HG03460 (cell line): ENCODE results near the gene CACNA1B.
"Not testable (repeated sequence)": the region's sequence is repeated elsewhere in the genome, so short reads cannot be mapped to it uniquely, and the experiment has no call there.

Source experiments
- ATAC-seq: cut with Tn5 transposase; IDR thresholded peaks from one replicate; pipeline ENCODE4 v1.9.1; 2021; ENCODE audit not compliant: unreplicated experiment

CACNA1B gene

DNA sequence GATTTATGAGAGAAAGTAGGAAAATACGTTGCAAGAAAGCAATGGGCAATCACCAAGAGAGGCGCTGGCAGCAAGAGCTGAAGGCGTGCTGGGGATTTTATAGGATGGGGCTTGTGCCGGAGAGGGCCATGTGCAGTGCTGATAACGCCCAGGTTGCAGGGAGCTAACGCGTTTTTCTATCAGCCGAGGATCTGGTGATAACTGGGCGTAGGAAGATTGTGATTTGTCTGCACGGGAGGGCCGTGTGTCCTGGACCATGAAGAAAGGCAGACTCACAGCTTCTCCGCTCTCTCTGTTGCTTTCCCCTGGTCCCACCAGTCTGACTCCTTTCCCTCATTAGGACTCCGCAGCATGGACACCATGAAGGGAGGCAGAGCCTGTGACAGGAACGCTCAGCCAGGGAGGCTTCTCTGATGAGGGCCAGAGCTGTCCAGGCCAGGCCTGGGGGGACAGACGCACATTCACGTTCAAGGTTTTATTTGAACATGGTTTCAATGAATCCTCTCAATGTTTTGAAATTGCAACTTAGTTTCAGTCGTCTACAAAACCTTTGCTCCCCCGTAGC, 11.9 kb upstream of the CACNA1B start:
- ATAC-seq: no peak

DNA sequence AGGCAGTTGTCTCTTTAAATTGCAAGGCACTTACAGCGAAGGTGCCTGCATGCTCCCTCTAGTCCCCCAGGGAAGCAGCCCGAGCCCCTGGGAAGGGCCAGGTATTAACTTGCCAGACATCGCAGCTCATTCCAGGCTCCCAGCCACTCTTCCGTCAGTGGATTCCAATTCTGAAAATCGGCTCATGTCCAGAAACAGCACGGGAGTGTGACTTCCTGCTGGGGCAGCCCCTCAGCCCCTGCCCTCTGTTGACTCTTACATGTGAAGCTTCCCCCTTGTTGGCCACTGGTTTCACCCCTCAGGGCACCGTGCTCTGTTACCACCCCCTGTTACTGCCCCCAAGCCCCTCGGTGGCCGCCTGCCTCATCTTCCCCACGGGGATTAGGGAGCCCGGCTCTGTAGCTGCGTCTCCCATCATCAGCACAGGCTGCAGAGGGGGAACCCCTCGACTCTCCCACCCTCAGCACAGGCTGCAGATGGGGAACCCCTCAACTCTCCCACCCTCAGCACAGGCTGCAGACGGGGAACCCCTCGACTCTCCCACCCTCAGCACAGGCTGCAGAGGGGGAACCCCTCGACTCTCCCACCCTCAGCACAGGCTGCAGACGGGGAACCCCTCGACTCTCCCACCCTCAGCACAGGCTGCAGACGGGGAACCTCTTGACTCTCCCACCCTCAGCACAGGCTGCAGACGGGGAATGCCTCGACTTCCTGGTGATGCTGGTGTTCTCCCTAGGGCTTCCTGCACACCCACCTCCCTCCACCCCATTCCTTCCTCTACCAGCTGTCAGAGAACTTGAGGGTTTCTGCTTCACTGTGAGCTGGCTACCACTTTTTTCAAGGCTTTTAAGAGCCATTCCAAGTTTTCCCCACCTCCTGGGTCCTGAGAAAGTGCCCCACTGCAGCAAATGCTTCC, 11.1 kb upstream of the CACNA1B start:
- no peak for ATAC-seq

DNA sequence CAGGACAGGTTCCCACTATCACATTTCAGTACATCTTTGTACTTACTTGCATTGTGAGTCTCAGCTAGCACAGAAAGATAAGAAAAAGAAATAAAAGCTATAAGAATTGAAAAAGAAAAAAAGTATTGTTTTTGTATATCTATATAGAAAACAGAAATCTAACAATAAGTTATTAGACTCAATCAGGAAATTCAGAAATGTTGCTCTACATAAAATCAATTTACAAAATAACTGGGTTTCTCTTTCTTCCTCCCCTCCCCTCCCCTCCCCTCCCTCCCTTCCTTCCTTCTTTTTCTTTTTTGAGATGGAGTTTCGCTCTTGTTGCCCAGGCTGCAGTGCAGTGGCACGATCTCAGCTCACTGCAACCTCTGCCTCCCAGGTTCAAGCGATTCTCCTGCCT, 7.2 kb upstream of the CACNA1B start:
- ATAC-seq: no peak

DNA sequence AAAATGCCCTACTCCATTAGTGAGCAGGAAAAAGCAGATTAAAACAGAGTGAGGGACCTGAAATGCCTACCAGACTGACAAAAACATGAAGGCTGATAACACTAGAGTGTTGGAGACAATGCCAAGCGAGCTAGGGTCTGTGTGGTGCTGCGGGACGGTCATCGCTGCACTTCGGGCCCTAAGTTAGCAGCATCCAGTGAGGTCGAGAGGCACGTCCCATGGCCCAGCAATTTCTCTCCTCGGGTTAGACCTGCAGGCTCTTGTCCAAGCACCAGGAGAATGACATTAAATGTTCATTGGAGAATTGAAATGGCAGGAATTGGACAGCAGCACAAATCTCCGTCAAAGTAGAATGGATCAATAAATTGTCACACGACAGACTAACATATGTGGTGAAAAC, 5.3 kb upstream of the CACNA1B start:
- ATAC-seq: no peak

DNA sequence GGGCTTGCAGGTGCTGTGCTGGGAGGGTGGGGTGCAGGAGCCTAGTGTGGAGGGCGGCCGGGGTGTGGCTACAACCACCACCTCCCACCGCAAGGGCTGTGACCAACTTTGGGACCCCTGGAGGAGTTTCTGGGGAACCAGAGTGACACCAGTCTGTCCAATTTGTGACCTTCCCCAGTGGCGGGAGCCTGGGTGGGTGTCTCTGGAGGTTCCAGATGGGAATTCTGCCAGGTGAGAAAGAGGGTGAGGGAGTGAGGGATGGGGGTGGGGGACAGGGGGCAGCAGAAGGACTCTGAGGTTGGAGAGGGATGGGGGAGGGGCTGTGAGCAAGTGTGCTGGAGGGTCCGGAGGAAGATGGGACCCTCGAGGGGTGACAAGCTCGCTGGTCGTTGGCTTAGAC, 4.2 kb upstream of the CACNA1B start:
- no peak for ATAC-seq

DNA sequence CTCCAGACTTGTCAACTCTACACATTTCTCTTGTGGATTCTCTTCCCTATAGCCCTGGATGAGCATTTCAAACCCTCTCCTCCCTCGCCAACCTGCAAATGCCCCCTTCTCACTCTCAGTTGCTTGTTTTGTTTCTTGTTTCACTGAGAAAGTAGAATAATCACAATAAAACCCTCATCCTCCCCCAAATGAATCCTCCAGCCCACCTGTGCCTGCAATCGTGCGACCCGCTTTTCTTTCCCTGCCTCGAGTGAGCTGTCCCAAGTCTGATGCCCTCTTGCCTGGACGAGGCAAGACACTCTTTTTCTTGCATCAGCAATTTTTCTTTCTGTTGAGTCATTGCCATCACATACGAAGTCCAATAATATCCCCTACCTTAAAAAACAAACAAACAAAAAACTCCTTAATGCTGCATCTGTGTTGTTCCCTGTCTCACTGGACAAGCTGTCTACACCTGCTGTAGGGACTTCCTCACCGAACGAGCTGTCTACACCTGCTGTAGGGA, 3.7 kb upstream of the CACNA1B start:
- no peak for ATAC-seq

DNA sequence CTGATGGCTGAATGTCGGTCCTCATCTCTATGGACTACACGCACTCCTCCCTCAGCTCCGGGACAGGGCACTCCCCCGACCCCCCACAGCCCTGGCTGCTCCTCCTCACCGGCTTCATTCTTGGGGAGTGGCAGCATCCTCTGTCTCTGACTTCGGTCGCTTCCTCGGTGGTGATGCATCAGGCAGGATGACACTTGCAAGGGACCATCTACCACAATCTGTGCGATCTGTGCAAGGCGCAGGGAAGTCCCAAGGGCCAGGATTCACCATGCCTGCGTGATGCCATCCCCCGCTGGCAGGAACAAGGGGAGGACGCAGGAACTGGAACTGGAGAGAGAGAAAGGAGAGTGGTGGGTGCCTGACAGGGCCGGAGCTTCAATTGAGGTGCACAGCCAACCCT, 2.2 kb upstream of the CACNA1B start:
- ATAC-seq: no peak

DNA sequence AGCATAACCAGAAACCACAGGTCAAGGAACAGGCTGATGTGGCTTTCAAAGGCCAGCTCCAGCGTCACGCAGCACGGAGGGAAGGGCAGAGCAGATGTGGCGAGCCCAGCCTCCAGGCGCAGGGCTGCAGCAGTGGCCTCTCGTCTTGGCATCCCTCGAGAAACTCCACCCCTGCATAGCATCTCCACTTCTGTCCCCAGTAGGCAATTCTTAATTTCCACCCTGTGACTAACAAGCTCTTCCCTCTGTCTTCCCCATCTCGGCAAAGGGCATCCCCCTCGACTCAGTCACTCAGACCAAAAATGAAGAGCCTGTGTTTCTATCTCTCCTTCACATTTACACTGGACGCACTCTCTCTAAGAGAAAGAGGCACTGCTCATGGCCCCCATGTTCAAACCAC, 1.7 kb upstream of the CACNA1B start:
- ATAC-seq: no peak

DNA sequence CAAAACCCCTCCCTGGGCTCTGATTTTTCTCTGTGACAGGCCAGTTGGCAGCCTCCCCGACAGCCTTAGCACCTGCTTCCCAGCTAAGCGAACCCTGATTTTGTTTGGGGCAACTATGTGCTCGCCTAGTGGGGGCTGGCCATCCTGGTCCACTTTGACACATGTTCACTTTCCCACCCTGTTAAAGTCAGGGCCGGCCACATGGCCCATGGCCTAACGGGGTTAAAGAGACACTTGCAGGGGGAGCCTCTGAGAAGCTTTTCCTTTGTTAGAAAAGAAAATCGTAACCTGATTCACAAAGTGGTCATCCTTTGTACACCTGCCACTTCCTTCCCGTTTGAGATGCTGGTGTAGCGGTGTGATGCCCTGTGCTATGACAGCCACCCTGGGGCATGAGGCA, 1.3 kb upstream of the CACNA1B start:
- no peak for ATAC-seq

DNA sequence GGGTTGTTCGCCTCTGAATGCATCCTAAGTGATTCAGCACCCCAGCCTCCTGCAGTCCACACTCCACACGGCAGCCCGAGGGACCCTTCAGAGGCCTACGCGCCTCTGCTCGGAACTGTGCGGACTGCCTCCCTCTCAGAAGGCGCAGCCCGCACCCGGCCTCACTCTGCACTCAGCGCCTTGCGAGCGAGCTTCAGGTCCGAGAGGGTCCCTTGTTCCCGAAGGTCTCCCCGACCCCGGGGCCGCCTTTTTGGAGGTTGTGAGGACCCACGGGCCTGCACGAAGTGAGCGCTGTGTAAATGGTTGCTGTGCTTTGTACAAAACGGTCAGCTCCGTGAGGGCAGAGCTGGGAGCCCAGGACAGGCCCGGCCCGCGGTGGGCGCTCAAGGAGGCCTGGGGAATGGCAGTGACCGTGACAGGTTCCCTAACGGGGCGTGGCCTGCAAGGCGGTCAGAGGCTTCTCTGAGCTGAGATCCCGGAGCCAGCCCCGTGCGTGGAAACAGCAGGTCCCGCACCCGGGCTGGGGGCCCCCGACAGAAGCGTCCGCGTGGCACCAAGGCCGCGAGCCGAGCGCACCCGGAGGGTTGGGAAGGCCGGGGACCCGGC, 698 bp upstream of the CACNA1B start:
- ATAC-seq: no peak

DNA sequence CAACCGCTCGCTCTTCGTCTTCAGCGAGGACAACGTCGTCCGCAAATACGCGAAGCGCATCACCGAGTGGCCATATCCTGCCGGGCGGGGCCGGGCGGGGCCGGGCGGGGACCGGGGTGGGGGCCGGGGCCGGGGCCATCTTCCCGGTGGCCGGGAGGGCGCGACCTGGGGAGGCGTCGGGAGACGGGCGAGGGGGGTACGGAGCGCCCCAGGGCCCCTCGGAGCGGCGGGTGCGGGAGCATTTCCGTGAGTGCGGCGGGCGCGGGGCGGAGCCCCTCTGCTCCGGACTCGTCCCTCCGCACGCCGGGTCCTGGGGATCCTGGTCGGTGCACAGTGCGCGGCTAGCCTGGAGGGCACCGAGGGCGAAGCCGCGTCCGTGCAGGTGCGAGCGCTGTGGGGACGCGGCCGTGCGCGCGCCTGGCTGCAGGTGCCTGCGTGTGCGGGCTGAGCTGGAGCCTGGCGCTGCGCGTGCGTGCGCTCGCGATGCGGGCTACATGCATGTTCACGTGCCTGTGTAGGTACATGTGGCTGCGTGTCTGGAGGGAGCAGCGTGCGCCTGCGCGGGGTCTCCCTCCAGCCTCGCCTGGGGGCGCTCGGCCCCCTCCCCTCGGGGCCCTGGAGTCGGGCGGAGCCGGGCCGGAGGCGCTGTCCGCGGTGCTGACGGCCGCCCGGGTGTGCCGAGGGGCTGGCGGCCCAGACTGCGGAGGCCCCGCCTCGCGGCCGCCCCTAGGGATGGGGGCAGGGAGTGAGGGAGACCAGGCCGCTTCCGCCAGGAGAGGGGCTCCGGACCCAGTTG, 762 bp downstream of the CACNA1B start:
- ATAC-seq: no peak

DNA sequence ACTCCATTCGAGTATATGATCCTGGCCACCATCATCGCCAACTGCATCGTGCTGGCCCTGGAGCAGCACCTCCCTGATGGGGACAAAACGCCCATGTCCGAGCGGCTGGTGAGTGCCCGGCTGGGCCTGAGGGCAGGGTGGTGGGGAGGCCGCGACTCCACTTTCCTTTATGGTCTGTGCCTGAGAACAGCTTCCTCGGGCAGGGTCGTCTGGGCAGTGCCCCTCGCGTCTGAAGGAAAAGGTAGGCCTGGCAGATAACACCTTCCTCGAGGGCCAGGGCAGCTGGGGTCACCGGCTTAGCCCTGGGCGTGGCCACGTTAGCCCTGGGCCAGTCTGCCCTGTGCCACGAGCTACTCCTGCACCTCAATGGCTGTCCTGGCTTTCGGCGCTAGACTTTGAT, 1.5 kb downstream of the CACNA1B start:
- no peak for ATAC-seq

DNA sequence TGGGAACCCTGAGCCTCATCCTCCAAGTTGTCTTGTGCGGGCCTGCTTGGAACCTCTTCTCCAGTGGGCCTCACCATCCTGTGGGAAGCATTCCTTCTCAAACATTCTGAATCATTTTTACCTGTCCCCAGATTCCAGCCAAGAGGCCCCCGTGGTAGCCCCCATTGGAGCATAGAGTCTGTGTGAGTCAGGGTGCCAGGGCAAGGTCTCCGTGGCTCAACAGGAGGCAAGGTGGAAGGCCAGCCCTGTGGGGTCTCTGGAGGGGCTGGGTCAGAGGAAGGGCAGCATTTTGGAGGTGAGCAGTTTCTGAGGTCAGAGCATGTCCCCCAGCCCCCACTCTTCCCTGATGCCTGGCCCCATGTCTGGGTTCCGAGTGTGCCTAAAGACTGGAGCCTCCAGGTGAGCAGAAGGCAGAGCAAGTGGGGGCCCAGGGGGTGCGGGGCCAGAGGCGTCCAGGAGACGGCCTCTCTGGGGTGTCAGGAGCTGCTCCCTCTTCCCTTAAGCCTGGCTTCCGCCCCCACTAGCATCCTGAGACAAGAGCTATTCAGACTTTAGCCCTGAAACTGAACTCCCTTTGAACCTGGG, 2.1 kb downstream of the CACNA1B start:
- no peak for ATAC-seq

DNA sequence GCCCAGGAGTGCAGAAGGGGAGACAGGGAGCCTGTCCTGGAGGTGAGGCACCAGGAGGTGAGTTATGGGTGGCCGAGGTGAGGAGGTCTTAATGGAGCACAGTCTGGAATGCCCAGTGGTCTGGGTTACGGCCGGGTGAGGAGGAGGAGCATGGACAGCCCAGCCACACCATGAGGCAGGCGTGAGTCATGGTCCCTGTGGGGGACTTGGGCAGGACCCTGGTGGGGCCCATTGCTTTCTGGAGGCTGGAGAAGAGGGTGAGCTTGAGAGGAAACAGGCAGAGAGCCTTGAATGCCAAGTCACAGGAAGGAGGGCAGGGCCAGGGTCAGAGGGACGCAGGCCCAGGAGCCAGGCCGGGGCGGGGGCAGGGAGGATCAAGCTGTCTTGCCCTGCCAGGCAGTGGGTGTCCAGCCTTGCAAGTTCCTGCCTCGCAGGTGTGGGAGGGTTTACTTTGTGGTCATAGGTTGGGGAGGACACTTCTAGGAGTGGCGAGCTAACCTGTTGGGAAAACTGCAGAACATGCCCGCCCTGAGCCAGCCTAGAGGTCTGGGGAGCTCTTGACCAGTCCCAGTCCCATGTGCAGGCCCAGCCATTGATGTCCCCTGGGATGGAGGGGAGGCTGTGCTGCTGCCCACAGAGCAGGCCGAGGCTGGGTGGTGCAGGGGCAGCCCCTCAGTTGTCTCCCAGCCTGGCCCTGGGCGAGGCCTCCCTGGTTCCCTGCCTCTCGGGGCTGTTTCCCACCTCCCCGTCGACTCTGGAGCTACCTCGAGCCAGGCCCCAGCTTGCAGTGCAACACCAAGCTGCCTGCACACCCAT, 2.8 kb downstream of the CACNA1B start:
- no peak for ATAC-seq

DNA sequence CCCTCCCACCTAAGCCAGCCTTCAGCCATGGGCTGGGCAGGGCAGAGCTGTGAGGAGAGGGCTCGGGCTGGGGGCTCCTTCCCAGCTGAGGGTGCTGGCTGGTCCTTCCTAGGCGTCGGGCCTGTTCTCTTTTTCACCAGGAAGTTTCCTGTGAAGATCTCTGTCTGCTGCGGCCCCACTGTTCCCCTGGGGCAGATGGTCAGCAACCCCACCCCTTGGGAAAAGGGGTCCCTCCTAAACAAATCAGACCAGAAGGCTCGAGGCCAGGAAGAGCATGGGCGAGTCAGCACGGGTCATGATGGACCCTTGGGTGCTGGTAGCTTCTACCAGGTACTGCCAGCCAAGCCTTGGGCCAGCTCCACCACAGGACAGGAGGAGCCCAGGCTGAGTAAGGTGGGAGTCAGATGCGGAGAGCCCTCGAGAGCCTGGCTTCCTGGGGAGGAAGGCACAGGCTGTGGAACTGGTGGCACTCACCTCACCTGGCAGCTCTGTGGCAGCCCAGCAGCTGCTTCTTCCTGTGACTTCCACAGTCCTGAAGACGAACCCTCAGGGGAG, 3.5 kb downstream of the CACNA1B start:
- ATAC-seq: no peak

DNA sequence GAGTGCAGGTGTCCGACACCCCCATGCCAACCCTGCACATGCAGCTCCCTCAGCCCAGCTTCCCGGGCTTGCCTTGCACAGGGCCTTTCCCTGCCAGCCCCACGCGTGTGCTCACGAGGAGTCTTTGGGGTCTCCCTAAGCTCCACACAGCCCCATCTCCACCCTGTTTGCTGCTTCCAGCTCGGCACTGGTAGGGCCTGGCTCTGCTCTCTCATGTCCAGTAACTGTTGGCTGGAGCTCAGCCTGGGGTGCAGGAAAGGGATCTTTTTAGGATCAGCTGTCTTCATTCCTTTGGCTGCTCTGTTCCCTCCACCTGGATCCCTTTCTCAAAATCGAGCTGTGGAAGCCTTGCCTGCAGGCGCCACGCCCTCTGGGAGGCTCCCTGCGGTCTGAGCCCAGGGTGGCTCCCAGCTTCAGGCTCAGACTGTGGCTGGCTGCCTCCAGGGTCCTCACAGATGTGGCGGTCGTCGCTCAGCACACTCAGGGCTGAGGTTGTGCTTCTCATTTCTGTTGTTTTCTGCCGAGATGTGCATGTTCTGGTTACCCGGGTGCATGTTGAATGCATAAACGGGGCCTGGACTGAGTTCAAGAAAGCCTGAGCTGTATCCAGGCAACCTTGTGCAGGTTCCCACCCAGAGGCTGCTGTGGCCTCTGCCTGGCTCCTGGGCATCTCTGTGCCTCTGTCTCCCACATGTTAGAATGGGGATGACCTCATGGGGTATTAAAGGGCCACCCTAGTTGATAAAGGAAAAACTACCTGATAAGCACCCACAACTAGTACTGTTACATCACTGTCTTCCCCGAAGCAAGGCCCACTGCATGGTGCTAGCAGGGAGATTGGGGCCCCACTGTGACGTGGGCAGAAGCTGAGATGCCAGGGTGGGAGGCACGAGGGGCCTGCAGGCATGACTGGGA, 4.3 kb downstream of the CACNA1B start:
- ATAC-seq: no peak

DNA sequence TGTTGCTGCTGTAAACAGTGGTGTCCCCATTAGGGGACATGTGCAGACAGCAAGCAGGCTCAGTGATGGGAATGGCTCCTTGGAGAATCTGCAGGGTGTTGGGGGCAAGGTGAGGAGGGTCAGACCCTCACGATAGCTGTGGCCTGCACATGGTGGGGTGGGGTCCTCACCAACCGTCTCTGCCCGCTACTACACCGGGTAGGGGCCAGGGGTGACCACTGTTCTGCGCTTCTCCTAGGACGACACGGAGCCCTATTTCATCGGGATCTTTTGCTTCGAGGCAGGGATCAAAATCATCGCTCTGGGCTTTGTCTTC, 4.9 kb downstream of the CACNA1B start:
- ATAC-seq: no peak

DNA sequence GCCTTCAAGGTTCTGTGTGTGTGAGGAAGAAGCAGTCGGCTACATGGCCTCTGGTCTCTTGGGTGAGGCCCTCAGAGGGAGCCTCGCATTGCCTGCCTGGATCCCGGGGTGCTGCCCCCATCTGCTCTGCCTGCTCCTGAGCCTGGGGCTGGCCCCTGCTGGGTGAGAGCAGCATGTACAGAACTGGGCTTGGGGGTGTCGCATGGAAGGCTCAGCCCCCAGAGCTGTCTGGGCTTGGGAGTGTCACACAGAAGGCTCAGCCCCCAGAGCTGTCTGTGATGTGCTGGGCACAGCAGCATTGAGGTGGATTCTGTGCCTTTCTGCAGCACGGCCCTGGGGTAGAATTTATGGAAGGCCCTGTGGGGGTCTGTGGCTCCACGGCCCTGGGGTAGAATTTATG, 6.4 kb downstream of the CACNA1B start:
- not testable (repeated sequence) for ATAC-seq

DNA sequence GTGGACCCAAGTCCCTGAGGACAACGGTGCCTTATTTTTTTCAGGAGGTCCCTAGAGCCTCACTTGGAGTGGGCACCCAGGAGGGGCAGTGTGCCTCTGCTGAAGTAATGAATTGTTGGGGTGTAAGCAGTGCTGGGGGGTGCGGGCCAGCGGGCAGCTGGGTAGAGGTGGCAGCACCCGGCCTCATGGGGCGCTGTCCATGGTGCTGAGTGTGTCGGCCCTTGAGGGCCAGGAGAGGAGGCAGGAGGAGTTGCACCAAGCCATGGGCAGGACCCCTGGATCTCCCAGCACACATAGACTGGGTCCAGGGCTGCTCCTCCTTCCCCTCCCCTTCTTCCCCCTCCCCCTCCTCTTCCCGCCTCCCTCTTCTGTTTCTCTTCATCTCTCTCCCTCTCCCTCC, 7.0 kb downstream of the CACNA1B start:
- ATAC-seq: not testable (repeated sequence)
